SK-N-SH treated with all-trans-retinoic acid at 6 μM for 48 hours (cell line): ENCODE measurements around the gene MRPL21.

Source experiments
- BACH2 ChIP-seq: fragments of 250-450 bp; sonication (Bioruptor Pico); IDR thresholded peaks from 2 replicates; pipeline ENCODE4 v1.9.0; 2021; ENCODE audit warnings: mild to moderate bottlenecking, borderline replicate concordance
- ISL1 ChIP-seq: fragments of 250-450 bp; sonication (Bioruptor Pico); IDR thresholded peaks from 2 replicates; pipeline ENCODE4 v2.1.2; 2022; ENCODE audit warnings: mild to moderate bottlenecking, moderate library complexity
- RARB ChIP-seq: fragments of 250-450 bp; sonication (Bioruptor Pico); IDR thresholded peaks from 2 replicates; pipeline ENCODE4 v1.8.0; 2021; ENCODE audit warnings: mild to moderate bottlenecking, moderate library complexity
- SNAI2 ChIP-seq: fragments of 250-450 bp; sonication (Bioruptor Pico); IDR thresholded peaks from 2 replicates; pipeline ENCODE4 v1.5.0; 2020; ENCODE audit warnings: mild to moderate bottlenecking, moderate library complexity
- TOX ChIP-seq: fragments of 250-450 bp; sonication (Bioruptor Pico); IDR thresholded peaks from 2 replicates; pipeline ENCODE4 v1.8.0; 2021; ENCODE audit warnings: mild to moderate bottlenecking, moderate library complexity, borderline replicate concordance

DNA sequence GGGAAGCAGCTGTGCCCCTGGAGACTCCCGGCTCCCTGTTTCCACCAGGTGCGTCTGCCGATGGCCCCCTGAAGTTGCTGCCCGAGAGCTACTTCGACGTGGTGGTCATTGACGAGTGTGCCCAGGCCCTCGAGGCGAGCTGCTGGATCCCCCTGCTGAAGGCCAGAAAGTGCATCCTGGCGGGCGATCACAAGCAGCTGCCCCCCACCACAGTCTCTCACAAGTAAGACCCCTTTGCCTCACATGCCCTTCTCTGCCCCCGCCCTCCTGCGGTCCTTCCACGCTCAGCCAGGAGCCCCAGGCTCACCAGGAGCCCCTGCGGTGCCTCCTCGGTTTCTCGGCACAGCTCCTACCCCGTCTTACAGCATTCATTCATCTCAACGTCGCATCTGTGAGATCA, 25.5 kb upstream of the MRPL21 start:
- no peak for TF ChIP-seq ISL1 (CRISPR knock-in tag)
- TF ChIP-seq RARB (CRISPR knock-in tag) = no peak
- TF ChIP-seq TOX (CRISPR knock-in tag) = no peak
- no peak for TF ChIP-seq BACH2
- no peak for TF ChIP-seq SNAI2 (CRISPR knock-in tag)
